Putamen (tissue), 1 donor: ENCODE data around the gene RPL6.
A peak's percentile ranks its signal among the peaks of the same experiment; 100 is the strongest.

ENCODE experiments used
- DNase-seq: peaks from one replicate; pipeline ENCODE4 v3.0.0-alpha.2; 2016; ENCODE audit warnings: low spot score

The RPL6 gene

DNA sequence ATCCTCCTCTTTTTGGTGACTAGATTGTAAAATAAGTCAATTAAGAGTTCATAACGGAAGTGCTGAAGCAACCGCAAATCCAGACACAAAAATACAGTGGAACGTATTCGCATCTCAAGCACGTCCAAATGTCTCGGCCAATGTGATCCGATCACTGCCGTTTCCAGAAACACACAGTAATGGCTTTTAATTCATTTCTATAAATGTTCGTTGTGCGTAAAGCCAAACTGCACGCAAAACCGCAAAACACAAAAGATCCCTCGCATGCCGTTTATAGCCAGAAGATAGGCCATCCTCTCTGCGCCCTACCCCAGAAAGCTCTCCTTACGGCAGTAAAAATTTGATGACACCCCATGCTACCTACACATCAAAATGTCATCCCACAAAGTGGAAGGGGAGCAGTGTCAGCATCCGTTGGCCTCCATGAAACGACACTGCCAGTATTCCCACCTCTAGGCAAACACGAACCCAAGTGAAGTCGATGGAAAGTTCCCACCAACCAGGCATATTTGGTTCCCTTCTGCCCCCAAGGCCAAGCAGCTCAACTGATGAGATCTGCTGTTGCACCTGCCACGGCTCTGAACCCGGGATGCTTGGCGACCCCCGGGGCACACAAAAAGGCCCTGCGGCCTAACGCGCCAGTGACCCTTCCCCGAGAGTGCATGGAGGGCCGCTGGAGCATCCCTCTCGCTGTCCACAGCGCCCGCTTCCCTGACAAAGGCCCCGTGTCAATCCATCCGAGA, 28.6 kb downstream of the RPL6 start:
- peak; percentile 31 for DNase-seq

DNA sequence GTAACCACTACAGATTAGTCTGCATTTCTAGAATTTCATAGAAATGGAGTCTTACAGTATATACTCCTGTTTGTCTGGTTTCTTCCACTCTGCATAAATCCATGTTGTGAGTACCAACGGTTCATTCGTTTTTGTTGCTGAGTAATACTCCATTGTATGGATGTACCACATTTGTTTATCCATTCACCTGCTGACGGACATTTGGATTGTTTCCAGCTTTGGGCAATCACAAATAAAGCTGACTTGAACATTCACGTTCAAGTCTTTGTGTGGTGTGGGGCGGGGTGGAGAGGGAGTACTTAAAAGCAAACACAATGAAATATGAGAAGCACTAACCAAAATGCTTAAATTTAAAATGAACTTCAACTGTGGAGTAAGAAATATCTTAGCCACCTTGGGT, 34.3 kb downstream of the RPL6 start:
- no peak for DNase-seq

DNA sequence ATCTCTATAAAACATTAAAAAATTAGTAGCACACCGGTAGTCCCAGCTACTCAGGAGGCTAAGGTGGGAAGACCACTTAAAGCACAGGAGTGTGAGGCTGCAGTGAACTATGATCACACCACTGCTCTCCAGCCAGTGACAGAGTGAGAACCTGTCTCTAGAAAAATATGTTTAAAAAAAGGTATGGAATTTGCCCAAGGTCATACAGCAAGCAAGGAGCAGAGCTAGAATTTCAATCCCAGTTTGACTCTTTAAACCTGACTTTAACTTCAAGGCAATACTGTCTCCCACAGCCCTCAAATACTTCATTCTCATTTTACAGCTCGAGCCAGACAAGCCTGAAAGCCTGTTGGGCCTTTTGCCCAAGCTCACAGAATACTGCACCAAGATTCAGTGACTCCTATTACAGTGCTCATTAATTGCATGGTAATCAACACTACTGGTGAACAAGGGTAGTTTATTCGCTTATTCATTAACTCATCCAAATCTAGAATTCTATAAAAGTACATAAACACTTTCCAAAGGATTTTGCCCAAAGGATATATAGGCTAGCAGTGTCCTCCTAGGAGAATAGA, 35.2 kb downstream of the RPL6 start:
- no peak for DNase-seq

DNA sequence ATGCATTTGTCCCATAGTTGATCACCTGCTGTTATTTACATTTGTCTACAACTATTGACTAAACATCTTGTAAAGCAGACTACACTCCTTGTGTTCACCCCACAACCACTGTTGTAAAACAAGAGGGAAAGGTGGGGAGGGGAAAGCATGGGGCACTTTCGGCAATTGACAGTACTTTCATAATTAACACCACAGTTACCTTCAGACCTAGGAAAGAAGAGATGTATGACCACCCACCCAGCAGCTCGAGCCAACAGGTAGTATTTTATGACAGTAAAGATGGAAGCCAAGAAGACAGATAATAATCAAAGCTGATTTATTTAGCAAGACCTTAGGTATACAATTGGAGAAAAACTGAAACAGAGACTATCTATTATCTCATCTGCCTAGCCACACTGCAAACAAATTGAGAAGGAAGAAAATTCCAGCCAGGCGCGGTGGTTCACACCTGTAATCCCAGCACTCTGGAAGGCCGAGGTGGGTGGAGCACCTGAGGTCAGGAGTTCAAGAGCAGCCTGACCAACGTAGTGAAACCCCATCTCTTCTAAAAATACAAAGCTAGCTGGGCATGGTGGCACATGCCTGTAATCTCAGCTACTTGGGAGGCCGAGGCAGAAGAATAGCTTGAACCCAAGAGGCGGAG, 38.4 kb downstream of the RPL6 start:
- DNase-seq: no peak

DNA sequence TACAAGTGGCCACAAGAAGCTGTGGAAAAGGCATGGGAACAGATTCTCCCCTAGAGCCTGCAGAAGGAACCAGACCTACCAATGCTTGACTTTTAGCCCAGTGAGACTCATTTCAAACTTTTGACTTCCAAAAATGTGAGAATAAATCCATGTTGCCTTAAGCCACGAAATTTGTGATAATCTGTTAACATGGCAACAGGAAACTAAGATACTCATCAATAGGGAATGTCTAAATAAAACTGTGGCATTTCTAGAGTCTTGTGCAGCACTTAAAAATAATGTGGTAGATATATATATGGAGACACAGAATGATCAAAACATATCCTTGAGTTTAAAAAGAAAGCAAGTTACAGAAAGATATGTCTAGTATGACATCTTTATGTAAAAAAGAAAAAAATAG, 39.2 kb downstream of the RPL6 start:
- DNase-seq: no peak

DNA sequence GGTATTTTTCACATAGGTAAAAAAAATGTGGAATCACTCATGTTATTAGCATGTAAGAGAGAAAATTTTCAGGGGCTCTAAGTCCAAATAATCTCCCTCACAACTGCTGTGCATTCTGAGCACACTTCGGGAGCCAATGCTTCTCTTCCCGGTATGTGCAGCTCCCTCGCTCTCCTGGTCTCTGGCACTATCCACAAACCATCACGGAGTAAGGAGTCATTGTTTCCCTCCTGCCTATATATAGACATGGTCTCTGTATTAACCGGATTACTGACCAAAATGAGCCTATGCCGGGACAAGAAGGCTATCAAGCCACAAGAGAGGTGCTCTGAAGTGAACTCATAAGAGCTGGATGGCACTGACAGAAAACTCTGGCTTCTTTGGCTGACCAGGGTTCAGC, 40.5 kb downstream of the RPL6 start:
- DNase-seq: no peak

DNA sequence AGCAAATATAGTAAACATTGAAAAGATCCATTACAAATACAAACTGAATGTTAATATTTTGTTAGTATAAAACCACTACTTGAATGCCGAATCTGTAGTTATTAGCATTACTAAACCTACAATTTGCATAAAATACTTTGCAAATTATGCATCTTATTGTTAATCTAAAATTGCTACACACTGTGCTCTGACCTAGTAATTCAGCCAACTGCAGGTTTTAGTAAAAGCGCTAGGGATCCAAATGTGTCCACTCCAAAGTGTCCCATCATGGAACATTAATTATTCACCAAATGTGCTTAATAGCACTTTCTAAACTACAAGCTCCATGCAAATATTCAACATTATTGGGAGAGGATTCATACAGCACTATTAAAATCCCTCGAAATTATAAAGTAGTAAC, 41.4 kb downstream of the RPL6 start:
- no peak for DNase-seq

DNA sequence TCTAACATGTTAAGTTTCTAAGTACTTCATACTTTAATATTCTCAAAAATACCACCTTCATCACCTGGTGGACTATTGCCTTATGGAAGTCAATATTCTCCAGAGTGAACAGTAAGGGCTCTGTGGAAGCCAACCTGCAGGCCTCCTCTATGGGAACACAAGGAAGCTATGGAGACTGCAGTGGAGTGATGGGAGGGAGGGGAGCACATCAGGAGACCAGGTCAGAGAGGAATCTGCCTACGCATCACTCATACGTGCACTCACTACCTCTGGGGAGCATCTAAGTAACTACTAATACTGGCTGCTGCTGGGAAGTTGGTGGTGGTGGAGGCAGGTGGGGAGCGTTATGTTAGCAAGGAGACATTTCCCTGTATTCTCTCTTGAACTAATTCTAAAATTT, 47.1 kb downstream of the RPL6 start:
- DNase-seq: no peak

DNA sequence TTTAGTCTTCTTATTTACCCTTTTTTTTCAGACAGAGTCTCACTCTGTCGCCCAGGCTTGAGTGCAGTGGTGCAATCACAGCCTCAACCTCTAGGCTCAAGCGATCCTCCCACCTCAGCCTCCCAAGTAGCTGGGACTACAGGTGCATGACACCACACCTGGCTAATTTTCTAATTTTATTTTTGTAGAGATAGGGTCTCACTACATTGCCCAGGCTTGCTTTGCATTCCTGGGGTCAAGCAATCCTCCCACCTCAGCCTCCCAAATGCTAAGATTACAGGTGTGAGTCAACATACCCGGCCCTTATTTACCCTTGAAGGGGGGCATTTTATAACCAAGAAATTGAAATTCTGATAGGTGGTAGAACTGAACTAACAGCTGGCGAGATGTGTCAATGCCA, 48.1 kb downstream of the RPL6 start:
- DNase-seq: no peak

DNA sequence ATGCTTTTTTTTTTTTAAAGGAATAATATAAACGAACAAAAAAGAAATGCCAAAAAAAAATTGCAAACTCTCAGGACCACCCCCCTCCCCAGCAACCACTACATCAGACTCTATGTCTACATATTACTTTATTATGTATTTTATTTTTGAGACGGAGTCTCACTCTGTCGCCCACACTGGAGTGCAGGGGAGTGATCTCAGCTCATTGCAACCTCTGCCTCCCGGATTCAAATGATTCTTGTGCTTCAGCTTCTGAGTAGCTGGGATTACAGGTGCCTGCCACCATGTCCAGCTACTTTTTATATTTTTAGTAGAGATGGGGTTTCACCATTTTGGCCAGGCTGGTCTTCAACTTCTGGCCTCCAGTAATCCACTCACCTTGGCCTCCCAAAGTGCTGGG, 50.1 kb downstream of the RPL6 start:
- DNase-seq: no peak

DNA sequence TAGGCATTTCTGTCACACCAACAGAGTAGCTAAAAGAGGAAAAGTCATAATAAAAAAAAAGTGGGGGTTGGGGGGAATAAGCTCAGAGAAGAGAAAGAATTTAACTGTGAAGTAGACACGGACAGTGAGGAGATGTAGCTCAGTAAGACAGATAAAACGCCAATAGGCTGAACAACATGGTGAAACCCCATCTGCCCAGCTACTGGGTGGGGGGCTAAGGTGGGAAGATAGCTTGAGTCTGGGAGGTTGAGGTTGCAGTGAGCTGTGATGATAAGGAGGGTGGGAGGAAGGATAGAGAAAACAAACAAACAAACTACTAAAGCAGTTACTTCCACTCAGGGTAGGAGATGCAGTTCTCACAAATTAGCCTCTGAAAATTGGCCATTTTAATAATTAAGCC, 52.2 kb downstream of the RPL6 start:
- DNase-seq: no peak
